ENCODE measurements around the gene MLLT1. TPM values are rescaled to one million over a fixed set of nuclear protein-coding genes. Genes with fewer than 3 reads are reported as not detected.

MLLT1 gene
- total and polyA plus RNA-seq, 4 donors, result 2.1 to 15.6 (median 7.3) TPM

DNA sequence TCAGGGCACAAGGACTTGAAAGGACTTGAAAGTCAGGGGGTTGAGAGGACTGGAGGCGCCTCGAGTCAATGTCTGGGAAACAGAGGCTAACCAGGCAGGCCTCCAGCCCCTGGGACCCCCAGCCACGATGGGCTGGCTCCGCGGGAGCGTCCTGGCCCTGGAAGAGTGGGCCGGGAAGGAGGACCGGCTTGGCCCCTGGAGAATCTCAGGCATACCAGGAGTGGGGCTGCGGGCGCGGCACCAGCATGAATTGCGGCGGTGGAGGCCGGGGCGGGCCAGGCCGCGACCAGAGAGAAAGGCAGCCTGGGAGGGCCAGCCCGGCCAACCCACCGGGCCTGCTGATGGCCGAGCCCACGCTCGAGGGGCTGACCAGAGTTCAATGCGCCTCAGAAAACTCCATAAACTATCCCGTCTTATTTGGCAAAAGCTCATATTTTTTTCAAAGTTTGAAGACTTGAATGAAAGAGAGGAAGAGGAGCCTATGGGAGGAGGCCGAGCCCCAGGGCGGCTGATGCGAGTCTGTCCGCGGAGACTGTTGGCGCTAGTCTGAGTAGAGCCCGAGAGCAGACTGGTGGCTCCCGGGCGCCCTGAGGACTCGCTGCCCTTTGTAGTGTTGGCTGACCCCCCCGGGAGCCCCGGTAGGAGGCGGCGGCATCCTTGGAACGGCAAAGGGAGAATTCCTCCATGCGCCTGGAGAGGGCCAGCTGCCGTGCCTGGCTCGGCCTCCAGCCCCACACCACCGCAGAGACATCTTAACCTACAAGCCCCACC, 68.0 kb downstream of the MLLT1 start:
- H3K4me1 ChIP-seq (ENCODE audit: control insufficient read depth in 4 of 4, insufficient read depth in 4 of 4, low read length in 3 of 4), result no peaks in the 10 kb centered on the region
- no peak overlapping the region for H3K4me3 ChIP-seq (ENCODE audit: low read depth in 1 of 3, low read length in 3 of 3)
- no peak for DNase-seq (ENCODE audit: low spot score)
- WGBS, result 93% methylated on average over 43 of the region's 43 CpGs
- H3K27me3 ChIP-seq (ENCODE audit: control insufficient read depth in 4 of 4, insufficient read depth in 4 of 4, low read length in 3 of 4), result no peaks in the 10 kb centered on the region
- no peak overlapping the region for H3K27ac ChIP-seq (ENCODE audit: low read depth in 1 of 2, low read length in 2 of 2)
- TF ChIP-seq ZBTB33 (IDR thresholded peaks at IDR 0.05) (no peak), FOXA2 (IDR thresholded peaks at IDR 0.05) (no peak), GABPA (IDR thresholded peaks at IDR 0.05 in 1 of 2, conservative IDR thresholded peaks at IDR 0.05 in 1 of 2) (no peak), JUND (IDR thresholded peaks at IDR 0.05) (no peak), ATF3 (IDR thresholded peaks at IDR 0.05) (no peak), FOXA1 (IDR thresholded peaks at IDR 0.05) (no peak), TAF1 (conservative IDR thresholded peaks at IDR 0.05) (no peak), HNF4G (IDR thresholded peaks at IDR 0.05) (no peak), REST (IDR thresholded peaks at IDR 0.05) (no peak), CTCF (IDR thresholded peaks at IDR 0.05; ENCODE audit: low read depth, low read length, missing input control) (no peak), SP1 (IDR thresholded peaks at IDR 0.05) (no peak), RAD21 (IDR thresholded peaks at IDR 0.05) (no peak), EGR1 (IDR thresholded peaks at IDR 0.05; ENCODE audit: low read depth in 2 of 2) (no peak), RXRA (IDR thresholded peaks at IDR 0.05) (no peak), NR2F2 (IDR thresholded peaks at IDR 0.05) (no peak)
- TF ChIP-seq, protein P1, sequence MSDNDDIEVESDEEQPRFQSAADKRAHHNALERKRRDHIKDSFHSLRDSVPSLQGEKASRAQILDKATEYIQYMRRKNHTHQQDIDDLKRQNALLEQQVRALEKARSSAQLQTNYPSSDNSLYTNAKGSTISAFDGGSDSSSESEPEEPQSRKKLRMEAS (IDR thresholded peaks at IDR 0.05), result no peak
- no peaks in the 10 kb centered on the region for H3K9me3 ChIP-seq (ENCODE audit: control insufficient read depth in 4 of 4, low read length in 3 of 4)
- peaks cover 0 to 22% (median 8%) of the 10 kb centered on the region in 4 donors for H3K36me3 ChIP-seq (ENCODE audit: control insufficient read depth in 4 of 4, insufficient read depth in 3 of 4, low read depth in 1 of 4, low read length in 3 of 4)
- no peak overlapping the region for H3K9ac ChIP-seq (ENCODE audit: low read depth in 1 of 2, low read length in 2 of 2)
